ENCODE data around the gene FILIP1.

The FILIP1 gene

DNA sequence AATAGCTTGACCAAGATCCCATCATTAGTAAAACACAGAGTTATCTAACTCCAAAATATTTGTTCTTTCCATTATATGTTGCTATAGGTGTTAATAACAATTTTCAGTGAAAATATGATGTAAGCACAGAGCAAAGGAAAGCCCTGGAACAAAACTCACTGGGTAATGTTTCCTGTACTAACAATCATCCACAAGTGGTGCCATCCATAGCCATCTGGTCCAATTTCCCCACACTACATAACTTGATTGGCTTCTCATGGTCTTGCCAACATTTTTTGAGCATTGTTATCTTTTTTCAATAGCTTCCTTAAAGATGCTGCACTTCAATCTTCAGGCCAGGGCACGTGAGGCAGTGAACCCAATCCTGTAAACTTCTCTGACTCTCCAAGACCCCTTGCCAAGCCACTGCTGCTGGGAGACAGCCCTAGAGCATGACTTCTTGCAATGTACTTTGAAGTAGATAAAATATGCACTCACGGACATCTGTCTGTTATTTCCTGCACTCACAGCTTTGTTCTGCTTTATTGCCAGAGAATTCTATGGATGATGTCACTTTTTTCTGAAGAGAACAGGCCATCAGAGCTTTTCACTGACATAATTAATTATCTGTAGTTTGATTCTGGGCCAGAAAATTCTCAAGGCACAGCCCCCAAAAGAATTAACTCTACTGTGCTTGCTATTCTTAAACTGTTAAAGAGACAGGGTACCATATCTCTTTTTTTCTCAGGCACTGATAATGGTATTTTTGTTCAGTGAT is 111.5 kb downstream of the FILIP1 start:
- DNase-seq (ENCODE audit: low spot score), result no peak

DNA sequence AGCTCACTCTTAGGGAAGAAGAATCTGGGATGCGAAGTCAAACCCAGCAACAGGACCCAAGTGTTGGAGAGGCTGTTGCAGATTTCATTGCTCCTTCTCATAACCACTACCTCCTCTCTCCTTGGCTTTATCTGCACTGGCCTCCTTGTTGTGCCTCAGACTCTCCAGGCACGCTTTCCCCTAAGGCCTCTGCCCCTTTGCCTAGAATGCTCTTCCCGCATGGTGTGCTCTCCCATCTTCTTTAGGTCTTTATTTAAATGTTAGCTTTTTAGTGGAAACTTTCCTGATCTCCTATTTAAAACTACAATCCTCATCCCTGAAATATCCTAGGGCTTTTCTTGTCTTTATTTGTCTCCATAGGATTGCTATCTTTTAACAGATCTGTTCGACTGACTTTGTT is 114.1 kb downstream of the FILIP1 start:
- DNase-seq (ENCODE audit: low spot score), result no peak

DNA sequence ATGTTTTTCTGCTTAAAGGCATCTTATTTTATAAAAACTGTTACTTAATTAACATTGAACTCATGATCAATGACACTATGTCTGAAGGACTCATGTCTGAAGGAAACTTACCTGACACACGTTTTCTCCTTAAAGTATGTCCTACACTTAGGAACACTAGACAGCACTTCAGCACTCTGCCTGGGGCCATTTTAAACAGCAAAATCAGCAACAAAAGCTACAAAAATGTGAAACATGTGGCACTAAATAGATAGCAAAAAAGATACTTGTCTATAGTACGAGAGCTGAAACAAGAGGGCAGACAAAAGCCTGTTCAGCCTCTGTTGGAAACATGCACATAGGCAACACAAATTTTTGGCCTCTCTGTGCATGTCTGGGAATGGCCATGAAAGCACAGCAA is 115.5 kb downstream of the FILIP1 start:
- DNase-seq (ENCODE audit: low spot score), result no peak

DNA sequence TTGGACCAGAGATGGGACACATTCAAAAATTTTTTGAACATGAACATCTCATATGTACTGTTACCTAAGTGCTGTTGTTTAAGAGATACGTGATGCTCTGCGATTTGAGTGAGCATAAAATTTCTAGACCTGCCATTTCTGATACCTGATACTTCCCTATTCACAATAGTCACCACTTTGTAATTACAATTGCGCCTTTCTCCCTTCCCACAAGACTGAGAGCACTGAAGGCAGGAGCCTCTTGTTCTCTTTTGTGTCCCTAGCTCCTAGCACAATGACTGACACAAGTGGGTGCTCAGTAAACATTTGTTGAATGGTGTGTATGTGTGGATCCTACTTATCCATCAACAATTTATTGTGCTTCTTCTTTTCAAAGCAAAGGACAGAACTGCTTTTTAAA is 116.2 kb downstream of the FILIP1 start:
- no peak for DNase-seq (ENCODE audit: low spot score)

DNA sequence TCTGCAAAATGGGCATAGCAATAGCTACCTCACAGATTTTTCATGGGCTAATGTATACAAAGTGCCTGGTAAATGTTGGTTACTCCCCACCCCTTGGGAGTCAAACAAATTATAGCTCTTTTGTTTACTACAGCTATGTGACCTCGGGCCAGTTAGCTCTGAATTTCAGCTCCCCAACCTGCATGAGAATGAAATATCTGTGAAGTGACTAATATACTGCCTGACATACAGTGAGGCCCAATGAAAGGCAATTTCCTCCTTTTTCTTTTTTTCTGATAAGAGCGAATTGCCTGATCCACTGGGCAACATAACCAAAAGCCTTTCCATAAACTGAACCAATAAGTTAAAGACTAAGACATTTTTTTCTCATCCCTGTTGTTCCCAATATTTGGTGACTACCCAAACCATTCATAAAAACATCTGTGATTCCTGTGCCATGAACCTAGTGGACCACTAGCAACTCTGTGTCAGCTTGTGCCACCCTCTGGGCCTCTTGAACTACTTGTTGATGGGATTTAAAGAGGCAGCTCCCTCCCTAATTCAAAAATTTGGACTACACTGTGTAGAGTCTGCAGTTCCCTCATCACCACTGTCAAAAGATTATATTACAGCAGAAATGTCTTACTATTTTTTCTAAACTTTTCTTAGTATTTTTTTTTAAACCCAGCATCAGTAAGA is 117.1 kb downstream of the FILIP1 start:
- DNase-seq (ENCODE audit: low spot score), result no peak

DNA sequence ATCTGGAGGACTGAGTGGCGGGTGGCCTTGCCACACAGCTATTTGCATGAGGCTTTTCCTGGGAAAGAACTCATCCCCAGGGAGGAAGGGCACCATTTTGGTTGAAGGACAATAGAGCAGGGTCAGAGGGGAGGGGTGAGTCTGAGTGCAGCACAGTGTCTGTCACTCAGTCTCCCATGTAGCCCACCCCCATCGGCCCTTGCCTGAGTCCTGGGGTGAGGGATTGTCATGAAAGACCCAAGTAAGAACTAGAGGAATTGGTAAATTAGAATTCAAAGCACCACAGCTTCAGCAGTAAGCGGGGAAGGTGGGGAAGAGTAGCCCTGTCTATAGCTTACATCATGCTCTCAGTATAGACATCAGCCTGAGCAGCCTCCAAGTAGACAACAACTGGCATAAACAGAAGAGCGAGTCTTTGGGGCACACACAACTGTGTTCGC is 118.6 kb downstream of the FILIP1 start:
- DNase-seq (ENCODE audit: low spot score), result no peak

DNA sequence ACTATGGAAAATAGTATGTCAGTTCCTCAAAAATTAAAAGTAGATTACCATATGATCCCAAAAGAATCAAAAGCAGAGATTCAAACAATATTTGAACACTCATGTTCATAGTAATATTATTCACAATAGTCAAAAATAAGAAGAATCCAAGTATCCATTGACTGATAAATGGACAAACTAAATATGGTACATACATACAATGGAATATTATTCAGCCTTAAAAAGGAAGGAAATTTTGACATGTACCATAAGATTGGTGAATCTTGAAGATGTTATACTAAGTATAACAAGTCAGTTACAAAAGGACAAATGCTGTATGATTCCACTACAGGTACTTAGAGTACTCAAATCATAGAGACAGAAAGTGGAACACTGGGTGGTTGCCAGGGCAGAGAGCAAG is 120.7 kb downstream of the FILIP1 start:
- no peak for DNase-seq (ENCODE audit: low spot score)

DNA sequence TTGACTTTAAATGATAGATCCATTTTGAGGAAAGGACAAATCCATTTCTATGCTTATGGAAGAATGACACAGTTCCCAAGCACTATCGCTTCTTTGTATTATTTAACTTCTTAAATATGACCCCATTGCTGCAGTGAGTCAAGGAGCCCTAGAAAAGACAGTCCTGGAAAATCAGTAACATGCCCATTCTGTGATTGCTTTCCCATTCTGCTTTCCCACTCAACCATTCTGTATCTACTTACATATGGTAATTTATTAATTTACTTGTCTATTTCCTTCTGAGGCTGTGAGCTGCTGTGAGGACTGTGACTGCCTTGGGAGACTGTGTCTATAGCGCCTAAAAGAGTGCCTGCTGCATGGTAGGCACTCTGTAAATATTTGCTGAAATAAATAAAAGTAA is 123.6 kb downstream of the FILIP1 start:
- no peak for DNase-seq (ENCODE audit: low spot score)

DNA sequence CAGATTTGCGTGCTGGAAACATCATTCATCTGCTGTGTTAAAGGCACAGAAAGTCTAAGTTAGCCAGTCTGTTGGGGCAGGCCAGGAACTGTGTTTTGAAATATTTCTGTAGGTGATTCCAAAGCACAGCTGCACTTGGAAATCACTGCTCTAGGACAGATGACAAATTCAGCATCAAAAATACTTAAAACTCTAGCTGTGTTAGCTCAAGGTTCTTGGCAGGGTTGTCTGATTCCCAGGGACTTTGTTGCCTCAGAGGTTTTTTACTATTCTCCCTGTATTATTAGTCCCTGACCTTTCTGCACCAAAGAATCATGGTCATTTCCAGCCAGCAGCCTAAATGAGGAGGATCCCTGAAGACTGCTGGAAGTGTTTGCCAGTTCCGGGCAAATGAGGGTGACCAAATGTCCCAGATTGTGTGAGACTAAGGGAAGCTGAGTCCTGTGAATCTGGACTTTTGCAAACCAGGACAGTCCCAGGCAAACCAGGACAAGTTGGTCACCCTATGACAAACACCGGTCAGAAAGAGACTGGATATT is 124.7 kb downstream of the FILIP1 start:
- no peak for DNase-seq (ENCODE audit: low spot score)

DNA sequence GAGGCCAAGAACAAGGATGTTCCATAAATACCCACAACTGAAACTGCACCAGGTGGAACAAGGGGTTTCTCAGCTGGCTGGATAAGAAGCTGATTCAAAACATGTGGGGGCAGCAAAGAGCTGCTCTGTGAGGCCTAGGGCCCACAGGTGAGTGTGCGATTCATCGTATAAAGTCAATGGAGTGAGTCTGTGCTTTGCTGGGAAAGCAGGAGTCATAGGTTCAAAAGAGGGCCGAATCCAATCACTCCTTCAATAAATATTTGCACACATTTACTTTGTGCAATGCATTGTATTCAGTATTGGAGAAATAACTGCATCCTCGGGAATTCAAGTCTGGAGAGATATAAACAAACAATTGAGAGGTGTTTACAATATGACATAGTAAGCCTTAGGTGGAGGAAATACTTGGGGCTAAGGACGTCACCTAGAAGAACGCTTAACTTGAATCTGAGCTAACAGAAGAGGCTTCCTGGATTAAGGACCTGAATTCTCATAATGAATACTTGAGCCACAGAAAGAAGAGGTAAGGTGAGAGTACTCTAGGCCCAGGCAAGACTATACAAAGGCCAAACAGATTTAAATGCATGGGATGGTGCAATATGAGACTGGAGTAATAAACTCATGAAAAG is 125.3 kb downstream of the FILIP1 start:
- DNase-seq (ENCODE audit: low spot score), result no peak

DNA sequence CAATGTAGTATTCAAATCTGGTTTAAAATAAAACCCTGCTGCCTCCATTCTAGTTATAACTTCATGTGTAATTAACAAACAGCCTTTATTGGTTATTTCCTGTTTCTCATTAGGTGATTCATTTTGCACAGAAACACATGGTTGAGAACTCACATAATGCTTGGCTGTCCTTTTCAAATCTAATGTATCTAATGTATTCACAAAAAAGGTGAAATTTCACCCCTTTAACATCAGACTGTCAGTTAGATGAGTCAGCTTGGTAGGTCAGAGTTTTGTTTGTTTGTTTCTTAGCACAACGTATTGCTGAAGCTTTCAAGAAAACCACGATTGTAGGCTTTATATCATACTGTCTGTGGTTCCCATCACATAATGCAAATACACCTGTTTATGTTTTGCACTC is 130.3 kb downstream of the FILIP1 start:
- DNase-seq (ENCODE audit: low spot score), result no peak

DNA sequence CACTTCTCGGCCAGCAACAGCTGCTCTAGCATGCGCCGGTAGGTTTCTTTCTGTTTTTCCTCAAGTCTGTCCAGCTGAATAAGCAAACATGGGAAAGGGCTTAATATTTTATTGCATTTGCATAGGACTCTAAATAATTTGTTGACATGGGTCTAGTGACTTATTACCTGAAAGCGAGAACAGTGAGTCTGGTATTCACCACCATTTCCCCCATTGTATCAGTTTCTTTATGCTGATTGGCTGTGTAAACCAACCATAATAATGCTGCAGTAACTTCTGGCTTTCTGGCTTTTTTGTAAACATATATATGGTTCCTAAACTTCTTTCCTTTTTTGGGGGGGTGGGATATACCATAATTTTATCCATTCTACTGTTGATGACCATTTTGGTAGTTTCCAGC is 140.0 kb downstream of the FILIP1 start:
- DNase-seq (ENCODE audit: low spot score), result no peak

DNA sequence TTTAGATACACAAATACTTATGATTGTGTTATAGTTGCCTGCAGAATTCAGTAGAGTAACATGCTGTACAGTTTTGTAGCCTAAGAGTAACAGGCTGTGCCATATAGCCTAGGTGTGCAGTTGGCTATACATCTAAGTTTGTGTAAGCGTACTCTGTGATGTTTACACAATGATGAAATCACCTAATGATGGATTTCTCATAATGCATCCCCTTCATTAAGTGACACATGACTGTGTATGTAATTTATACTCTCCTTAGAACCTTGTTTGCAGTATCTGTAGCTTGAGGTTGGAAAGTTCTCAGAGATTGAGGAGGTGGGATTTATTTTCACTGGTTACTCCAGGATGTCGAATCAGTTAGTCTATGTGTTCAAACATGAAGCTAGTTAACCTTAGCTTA is 142.0 kb downstream of the FILIP1 start:
- no peak for DNase-seq (ENCODE audit: low spot score)

DNA sequence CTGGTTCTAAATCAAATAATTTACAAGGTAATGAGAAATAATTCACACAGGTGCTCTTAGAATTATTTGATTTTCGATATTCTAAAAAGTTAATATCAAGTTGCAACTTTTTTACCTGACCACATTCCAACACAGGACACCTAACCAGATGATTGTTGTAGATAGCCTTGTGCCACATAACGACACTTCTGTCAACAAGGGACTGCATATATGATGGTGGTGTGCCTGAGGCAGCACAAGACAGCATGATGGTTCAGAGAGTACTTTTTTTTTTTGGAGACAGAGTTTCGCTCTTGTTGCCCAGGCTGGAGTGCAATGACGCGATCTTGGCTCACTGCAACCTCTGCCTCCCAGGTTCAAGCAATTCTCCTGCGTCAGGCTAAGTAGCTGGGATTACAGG is 142.8 kb downstream of the FILIP1 start:
- no peak for DNase-seq (ENCODE audit: low spot score)

DNA sequence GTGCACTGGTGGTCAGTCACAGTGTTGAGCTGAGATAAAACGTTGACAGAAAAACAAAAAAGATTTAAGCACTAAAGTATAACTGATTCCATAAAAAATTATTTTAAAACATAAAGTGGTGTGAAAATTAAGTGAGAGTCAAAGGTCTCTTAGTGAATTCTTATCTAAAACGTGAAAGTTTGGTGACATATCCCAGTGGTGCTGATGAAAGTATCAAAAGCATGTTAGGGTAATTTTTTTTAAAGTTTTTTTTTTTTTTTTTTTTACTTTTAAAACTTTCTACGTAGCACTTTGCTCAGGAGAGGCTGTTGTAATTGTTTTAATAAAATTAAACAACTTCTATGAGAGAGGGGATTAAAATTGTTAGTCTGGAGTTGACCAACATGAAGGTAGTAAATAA is 143.4 kb downstream of the FILIP1 start:
- no peak for DNase-seq (ENCODE audit: low spot score)

DNA sequence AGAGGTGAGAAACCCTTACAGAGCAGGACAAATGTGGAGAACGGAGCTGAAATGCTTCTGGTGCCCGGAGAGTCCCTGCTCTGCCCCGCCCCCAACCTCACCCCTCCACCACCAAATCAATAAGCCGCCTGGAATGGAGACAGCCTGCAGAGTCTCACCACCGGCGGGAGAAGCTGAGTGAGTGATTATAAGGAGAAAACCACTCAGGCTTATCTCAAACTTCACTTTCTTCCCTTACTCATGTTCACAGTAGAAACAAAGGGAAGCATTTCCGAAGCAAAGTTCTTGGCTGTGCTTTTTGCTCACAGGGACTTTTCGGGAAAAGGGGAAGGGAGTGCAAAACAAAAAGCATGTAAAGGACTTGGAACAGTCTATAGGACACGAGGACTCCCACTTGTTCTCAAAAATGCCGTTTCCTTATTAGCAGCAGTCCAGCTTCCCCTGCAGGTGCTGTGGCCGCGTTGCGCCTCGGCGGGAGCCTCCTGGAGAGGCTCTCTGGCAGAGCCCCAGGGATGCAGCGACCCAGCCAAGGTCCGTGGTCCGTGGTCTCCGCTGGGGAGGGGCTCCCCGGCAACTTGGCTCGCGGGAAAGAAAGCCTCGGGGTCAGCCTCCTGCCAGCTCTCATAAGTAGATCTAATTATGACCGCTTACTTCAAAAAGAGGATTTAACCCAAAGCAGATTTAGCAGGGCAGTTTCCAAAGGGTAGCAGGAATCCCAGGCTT is 144.2 kb downstream of the FILIP1 start:
- DNase-seq (ENCODE audit: low spot score), result no peak

DNA sequence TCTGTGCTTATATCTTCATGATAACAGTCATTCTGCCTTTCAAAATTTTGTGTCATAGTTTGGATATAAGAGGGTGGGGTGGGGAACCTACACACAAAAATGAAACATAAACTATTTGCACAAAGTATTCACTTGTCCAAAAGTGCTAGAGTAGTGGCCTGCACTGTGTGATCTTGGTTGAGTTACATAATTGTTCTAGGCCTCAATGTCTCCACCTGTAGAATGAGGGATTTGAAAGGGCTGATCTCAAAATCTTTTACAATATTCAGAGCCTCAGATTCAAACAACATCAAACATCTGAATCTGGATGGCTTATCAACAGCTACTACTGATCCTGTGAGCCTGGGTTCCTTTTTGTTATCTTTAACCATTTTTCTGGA is 144.7 kb downstream of the FILIP1 start:
- DNase-seq (ENCODE audit: low spot score), result no peak

DNA sequence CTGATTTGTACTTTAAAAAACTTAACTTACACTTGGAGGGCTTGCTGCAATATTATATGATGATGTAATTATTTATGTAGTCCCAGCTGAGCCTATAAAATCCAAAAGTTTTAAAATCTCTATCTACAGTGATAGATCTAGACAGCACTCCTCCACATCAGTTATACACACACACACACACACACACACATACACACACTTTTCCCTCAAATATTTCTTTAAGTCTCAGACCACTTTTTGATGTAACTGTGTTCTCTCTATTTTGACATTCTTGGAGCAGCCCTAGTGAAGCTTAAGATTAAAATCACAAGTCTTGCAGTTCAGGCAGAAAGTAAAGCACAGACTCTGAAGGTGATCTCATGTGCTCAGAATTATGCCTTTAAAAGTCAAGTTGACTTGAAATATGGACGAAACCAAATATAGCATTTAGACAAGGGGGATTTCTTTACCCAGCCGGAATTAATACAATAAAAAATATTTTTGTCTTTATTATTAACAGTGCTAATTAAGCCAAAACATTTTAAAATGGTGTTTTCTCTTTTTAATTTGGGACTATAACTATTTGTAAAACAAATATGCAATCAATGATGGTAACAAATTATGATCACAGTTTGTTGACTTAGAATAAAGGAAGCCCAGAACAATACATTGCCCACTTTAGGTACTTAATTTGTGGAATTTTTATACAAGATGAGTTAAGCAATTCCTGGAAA is 145.5 kb downstream of the FILIP1 start:
- no peak for DNase-seq (ENCODE audit: low spot score)

DNA sequence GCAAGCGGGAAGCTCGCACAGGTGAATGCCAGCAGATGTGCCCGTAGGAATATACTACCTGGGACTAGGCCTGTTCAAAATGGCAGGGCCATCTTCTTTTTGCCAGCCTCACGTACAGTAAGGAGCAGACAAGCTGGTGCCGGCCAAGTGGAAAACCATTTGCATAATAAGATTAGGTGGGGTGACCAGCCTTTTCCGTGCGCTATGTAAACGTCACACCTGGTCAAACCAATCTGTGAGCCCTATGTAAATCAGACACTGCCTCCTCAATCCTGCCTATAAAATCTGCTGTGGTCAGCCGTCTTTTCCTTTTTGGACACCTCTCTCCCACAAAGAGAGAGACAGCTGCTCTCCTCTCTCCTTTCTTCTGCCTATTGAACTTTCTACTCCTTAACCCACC is 148.2 kb downstream of the FILIP1 start:
- DNase-seq (ENCODE audit: low spot score), result no peak

DNA sequence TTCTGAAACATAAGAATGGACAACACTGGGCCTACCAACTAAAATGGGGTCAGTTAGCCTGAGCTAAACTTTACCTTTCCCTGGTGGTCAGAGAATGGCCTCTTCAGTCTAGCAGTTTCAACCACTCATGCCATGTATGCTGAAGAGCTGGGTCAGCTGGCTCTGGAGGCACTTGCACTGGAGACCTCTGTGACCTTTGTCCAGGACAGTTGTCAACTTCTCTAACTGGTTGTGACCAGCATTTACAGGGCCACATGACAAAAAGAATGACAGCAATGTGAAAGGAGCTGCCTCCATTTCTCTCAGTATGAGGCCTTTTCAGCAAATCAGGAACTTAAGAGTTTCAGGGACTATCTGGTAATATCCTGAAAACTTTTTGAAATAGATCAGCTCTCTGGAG is 149.1 kb downstream of the FILIP1 start:
- DNase-seq (ENCODE audit: low spot score), result no peak

DNA sequence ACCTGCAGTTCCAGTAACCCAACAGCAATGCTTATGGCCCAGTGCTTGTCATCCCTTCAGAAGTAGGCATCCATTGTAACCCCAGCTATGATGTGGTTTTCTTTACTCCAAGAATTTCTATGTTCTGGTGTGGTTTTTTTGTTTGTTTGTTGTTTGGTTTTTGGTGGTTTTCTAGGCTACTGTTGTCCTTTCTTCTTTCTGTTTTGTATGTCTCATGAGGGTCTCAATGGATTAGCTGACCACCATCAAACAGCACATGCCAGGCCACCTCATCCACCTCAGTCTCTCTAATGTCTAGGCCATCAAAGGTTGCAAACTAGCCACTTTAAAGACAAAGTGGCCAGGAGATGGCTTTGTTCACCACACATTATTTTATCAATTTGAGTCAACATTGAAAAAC is 149.6 kb downstream of the FILIP1 start:
- no peak for DNase-seq (ENCODE audit: low spot score)
